ENCODE measurements around the gene MARCKSL1.

Gene MARCKSL1

GRCh38 chr1:32352239-32352745 lies 16.3 kb upstream of the MARCKSL1 start:
- DNase-seq (ENCODE audit: insufficient read length) (no peak), FAIRE-seq (no peak)
- TF ChIP-seq POLR2AphosphoS5 (IDR thresholded peaks at IDR 0.05; ENCODE audit: low read depth, low read length) (no peak), TAF1 (IDR thresholded peaks at IDR 0.05; ENCODE audit: borderline replicate concordance, low read depth, low read length) (no peak), POLR2A (IDR thresholded peaks at IDR 0.05; ENCODE audit: low read depth, low read length) (no peak)

- DNase-seq (ENCODE audit: insufficient read length) = peak; percentile 97
- TF ChIP-seq TAF1 (IDR thresholded peaks at IDR 0.05; ENCODE audit: borderline replicate concordance, low read depth, low read length) (no peak), POLR2A (IDR thresholded peaks at IDR 0.05; ENCODE audit: low read depth, low read length) (peak; percentile 63; the same call in 1 of the 2 replicates), POLR2AphosphoS5 (IDR thresholded peaks at IDR 0.05; ENCODE audit: low read depth, low read length) (no peak)
- FAIRE-seq = peak; percentile 93
Measured at GRCh38 chr1:32351399-32352238, 15.6 kb upstream of the MARCKSL1 start.

GRCh38 chr1:32350785-32351398 lies 14.9 kb upstream of the MARCKSL1 start:
- peak; percentile 78 for DNase-seq (ENCODE audit: insufficient read length)
- TF ChIP-seq POLR2AphosphoS5 (IDR thresholded peaks at IDR 0.05; ENCODE audit: low read depth, low read length) (no peak), TAF1 (IDR thresholded peaks at IDR 0.05; ENCODE audit: borderline replicate concordance, low read depth, low read length) (no peak), POLR2A (IDR thresholded peaks at IDR 0.05; ENCODE audit: low read depth, low read length) (no peak)
- no peak for FAIRE-seq

- FAIRE-seq (no peak), DNase-seq (ENCODE audit: insufficient read length) (no peak)
- TF ChIP-seq POLR2AphosphoS5 (IDR thresholded peaks at IDR 0.05; ENCODE audit: low read depth, low read length) (no peak), POLR2A (IDR thresholded peaks at IDR 0.05; ENCODE audit: low read depth, low read length) (no peak), TAF1 (IDR thresholded peaks at IDR 0.05; ENCODE audit: borderline replicate concordance, low read depth, low read length) (no peak)
Measured at GRCh38 chr1:32349211-32349708, 13.2 kb upstream of the MARCKSL1 start.

GRCh38 chr1:32346532-32347157 lies 10.6 kb upstream of the MARCKSL1 start:
- no peak for FAIRE-seq
- TF ChIP-seq POLR2A (IDR thresholded peaks at IDR 0.05; ENCODE audit: low read depth, low read length) (no peak), POLR2AphosphoS5 (IDR thresholded peaks at IDR 0.05; ENCODE audit: low read depth, low read length) (no peak), TAF1 (IDR thresholded peaks at IDR 0.05; ENCODE audit: borderline replicate concordance, low read depth, low read length) (no peak)
- no peak for DNase-seq (ENCODE audit: insufficient read length)

- FAIRE-seq = no peak
- no peak for DNase-seq (ENCODE audit: insufficient read length)
- TF ChIP-seq POLR2AphosphoS5 (IDR thresholded peaks at IDR 0.05; ENCODE audit: low read depth, low read length) (no peak), POLR2A (IDR thresholded peaks at IDR 0.05; ENCODE audit: low read depth, low read length) (no peak), TAF1 (IDR thresholded peaks at IDR 0.05; ENCODE audit: borderline replicate concordance, low read depth, low read length) (no peak)
Measured at GRCh38 chr1:32345289-32345827, 9.3 kb upstream of the MARCKSL1 start.

- DNase-seq (ENCODE audit: insufficient read length) (no peak), FAIRE-seq (no peak)
- TF ChIP-seq TAF1 (IDR thresholded peaks at IDR 0.05; ENCODE audit: borderline replicate concordance, low read depth, low read length) = no peak
- TF ChIP-seq POLR2AphosphoS5 (IDR thresholded peaks at IDR 0.05; ENCODE audit: low read depth, low read length) = no peak
- no peak for TF ChIP-seq POLR2A (IDR thresholded peaks at IDR 0.05; ENCODE audit: low read depth, low read length)
Measured at GRCh38 chr1:32342704-32343103, 6.7 kb upstream of the MARCKSL1 start.

GRCh38 chr1:32341971-32342370 lies 5.9 kb upstream of the MARCKSL1 start:
- FAIRE-seq (no peak), DNase-seq (ENCODE audit: insufficient read length) (no peak)
- no peak for TF ChIP-seq TAF1 (IDR thresholded peaks at IDR 0.05; ENCODE audit: borderline replicate concordance, low read depth, low read length)
- TF ChIP-seq POLR2AphosphoS5 (IDR thresholded peaks at IDR 0.05; ENCODE audit: low read depth, low read length) = no peak
- no peak for TF ChIP-seq POLR2A (IDR thresholded peaks at IDR 0.05; ENCODE audit: low read depth, low read length)

GRCh38 chr1:32341186-32341757 lies 5.2 kb upstream of the MARCKSL1 start:
- DNase-seq (ENCODE audit: insufficient read length) (no peak), FAIRE-seq (no peak)
- TF ChIP-seq POLR2A (IDR thresholded peaks at IDR 0.05; ENCODE audit: low read depth, low read length) = no peak
- TF ChIP-seq POLR2AphosphoS5 (IDR thresholded peaks at IDR 0.05; ENCODE audit: low read depth, low read length) = no peak
- no peak for TF ChIP-seq TAF1 (IDR thresholded peaks at IDR 0.05; ENCODE audit: borderline replicate concordance, low read depth, low read length)

GRCh38 chr1:32339363-32339978 lies 3.4 kb upstream of the MARCKSL1 start:
- peak; percentile 88 for FAIRE-seq
- TF ChIP-seq TAF1 (IDR thresholded peaks at IDR 0.05; ENCODE audit: borderline replicate concordance, low read depth, low read length) (no peak), POLR2AphosphoS5 (IDR thresholded peaks at IDR 0.05; ENCODE audit: low read depth, low read length) (no peak), POLR2A (IDR thresholded peaks at IDR 0.05; ENCODE audit: low read depth, low read length) (no peak)
- no peak for DNase-seq (ENCODE audit: insufficient read length)

All from GM12892 (cell line).